HepG2 (cell line): ENCODE data around the gene AIF1. TPM values are rescaled to one million over a fixed set of nuclear protein-coding genes. Genes with fewer than 3 reads are reported as not detected.

Experiments used
- ATAC-seq: fragments of 200-7000 bp; cut with Tn5 transposase; 3 replicates; pipeline ENCODE4 v1.9.1; 2020; ENCODE audit warnings: mild to moderate bottlenecking, moderate library complexity
- BruUV-seq: library from RNA; stranded (reverse); fragments of 400-500 nt; replicated peaks from 2 replicates; lab custom pipeline; 2021; lab: Mats Ljungman, UMichigan
- CTCF ChIA-PET: fragments of 300-600 bp; formaldehyde crosslinking; extraction: SDS; loops from one replicate; lab custom pipeline; 2021; ENCODE audit warnings: low total read pairs, inconsistent platforms, low intra/inter-chr PET ratio; lab: Yijun Ruan, JAX
- POLR2A ChIA-PET: fragments of 350-600 bp; sonication (Branson Sonifier 250); formaldehyde crosslinking; loops from one replicate; lab custom pipeline; 2020; ENCODE audit warnings: antibody characterized with exemption, inconsistent platforms; lab: Yijun Ruan, JAX
- DNase-seq: peaks from one replicate; pipeline ENCODE4 v3.0.0-alpha.2; 2015; ENCODE audit warnings: low spot score
- FAIRE-seq: peaks from 3 replicates; lab custom pipeline; 2011; peaks lifted over from hg19 to GRCh38; lab: Jason Lieb, UNC
- H2AFZ ChIP-seq: one replicate; pipeline ENCODE4 v1.6.1; 2011; ENCODE audit warnings: low read length, inconsistent platforms
- H3K27ac ChIP-seq: fragments of 300-600 bp; 3 replicates; pipeline ENCODE4 v1.8.0; 2011; ENCODE audit warnings: mixed run types, mild to moderate bottlenecking, mixed read lengths, low read length, inconsistent platforms; ENCODE audit not compliant: insufficient read depth; ENCODE audit errors: extremely low read length
- H3K27me3 ChIP-seq, 2 experiments: fragments of 200-600 bp in 1 of 2; 2 replicates in 1 of 2; 3 replicates in 1 of 2; pipeline versions ENCODE4 v1.6.0 to v1.8.0; 2011; ENCODE audit warnings: low read length in 2 of 2, mild to moderate bottlenecking in 2 of 2, moderate library complexity in 2 of 2, inconsistent platforms in 1 of 2; ENCODE audit not compliant: insufficient read depth in 2 of 2, control insufficient read depth in 1 of 2
- H3K36me3 ChIP-seq, 2 experiments: fragments of 200-600 bp in 1 of 2; replicated peaks in 1 of 2; 2 replicates in 1 of 2; 3 replicates in 1 of 2; pipeline versions ENCODE4 v1.5.1 to v1.8.0; 2011; ENCODE audit warnings: low read length in 2 of 2, inconsistent platforms in 1 of 2; ENCODE audit not compliant: insufficient read depth in 2 of 2, control insufficient read depth in 1 of 2
- H3K4me1 ChIP-seq: 2 replicates; pipeline ENCODE4 v1.5.1; 2012; ENCODE audit warnings: low read length, inconsistent platforms; ENCODE audit not compliant: insufficient read depth
- H3K4me2 ChIP-seq: 2 replicates; pipeline ENCODE4 v1.6.0; 2011; ENCODE audit warnings: low read depth, low read length, inconsistent platforms
- H3K4me3 ChIP-seq, 3 experiments: fragments of 200-600 bp in 1 of 3; sonication (generic), shearing (Covaris generic) in 1 of 3; replicated peaks in 1 of 3; 2 replicates each; pipeline ENCODE4 v1.5.1; 2011 to 2016; ENCODE audit warnings: low read length in 3 of 3, inconsistent platforms in 2 of 3, low read depth in 2 of 3, mild to moderate bottlenecking in 2 of 3, control low read depth in 1 of 3, mixed read lengths in 1 of 3; ENCODE audit not compliant: insufficient read depth in 1 of 3
- H3K79me2 ChIP-seq: one replicate; pipeline ENCODE4 v1.6.1; 2011; ENCODE audit warnings: low read length, inconsistent platforms; ENCODE audit not compliant: insufficient read depth
- H3K9ac ChIP-seq: 2 replicates; pipeline ENCODE4 v1.6.0; 2011; ENCODE audit warnings: mild to moderate bottlenecking, low read depth, low read length, inconsistent platforms; ENCODE audit not compliant: insufficient read depth
- H3K9me3 ChIP-seq: 2 replicates; pipeline ENCODE4 v1.5.1; 2012; ENCODE audit warnings: mild to moderate bottlenecking, low read length
- H4K20me1 ChIP-seq: 2 replicates; pipeline ENCODE4 v1.6.0; 2011; ENCODE audit warnings: inconsistent platforms, mild to moderate bottlenecking, low read length, moderate library complexity; ENCODE audit not compliant: insufficient read depth
- BHLHE40 ChIP-seq: IDR thresholded peaks from 2 replicates; pipeline ENCODE4 v1.6.1; 2011; ENCODE audit warnings: low read length, improper control_type of control experiment
- CAMTA2 ChIP-seq: sonication (generic); formaldehyde crosslinking; IDR thresholded peaks from 2 replicates; pipeline ENCODE4 v1.4.0; 2020; ENCODE audit warnings: mild to moderate bottlenecking, missing genetic modification reagents, borderline replicate concordance
- EP300 ChIP-seq, 3 experiments: sonication (generic) in 1 of 3; formaldehyde crosslinking in 1 of 3; IDR thresholded peaks; 2 replicates each; pipeline versions ENCODE4 v1.5.1 to v1.6.1; 2011 to 2020; ENCODE audit warnings: low read depth in 2 of 3, low read length in 2 of 3, borderline replicate concordance in 1 of 3, improper control_type of control experiment in 1 of 3, mild to moderate bottlenecking in 1 of 3, missing genetic modification reagents in 1 of 3, moderate library complexity in 1 of 3
- HDAC1 ChIP-seq: sonication (generic); formaldehyde crosslinking; IDR thresholded peaks from 2 replicates; pipeline ENCODE4 v1.5.1; 2020; ENCODE audit warnings: mild to moderate bottlenecking, missing genetic modification reagents
- IRX3 ChIP-seq: sonication (generic); formaldehyde crosslinking; IDR thresholded peaks from 2 replicates; pipeline ENCODE4 v1.8.1; 2023; ENCODE audit warnings: mild to moderate bottlenecking, low read depth, missing genetic modification reagents, borderline replicate concordance
- JUND ChIP-seq: sonication (generic); formaldehyde crosslinking; IDR thresholded peaks from 2 replicates; pipeline ENCODE4 v1.8.0; 2022; ENCODE audit warnings: mild to moderate bottlenecking, missing genetic modification reagents
- KAT8 ChIP-seq: IDR thresholded peaks from 2 replicates; pipeline ENCODE4 v1.6.1; 2016; ENCODE audit warnings: missing genetic modification reagents, missing compliant biosample characterization
- KLF16 ChIP-seq, 2 experiments: sonication (generic) in 1 of 2; formaldehyde crosslinking in 1 of 2; IDR thresholded peaks; 2 replicates each; pipeline versions ENCODE4 v1.6.1 to v1.8.0; 2016 to 2023; ENCODE audit warnings: missing genetic modification reagents in 2 of 2, missing compliant biosample characterization in 1 of 2
- PITX1 ChIP-seq: sonication (generic); formaldehyde crosslinking; IDR thresholded peaks from 2 replicates; pipeline ENCODE4 v1.5.1; 2020; ENCODE audit warnings: mild to moderate bottlenecking, missing genetic modification reagents
- RBAK ChIP-seq: sonication (generic); formaldehyde crosslinking; IDR thresholded peaks from 2 replicates; pipeline ENCODE4 v1.5.1; 2020; ENCODE audit warnings: mild to moderate bottlenecking, missing genetic modification reagents
- REXO4 ChIP-seq: sonication (generic); formaldehyde crosslinking; IDR thresholded peaks from 2 replicates; pipeline ENCODE4 v1.8.0; 2022; ENCODE audit warnings: missing genetic modification reagents, mild to moderate bottlenecking, borderline replicate concordance
- RXRB ChIP-seq: IDR thresholded peaks from 2 replicates; pipeline ENCODE4 v1.6.1; 2016; ENCODE audit warnings: borderline replicate concordance, missing genetic modification reagents, missing compliant biosample characterization
- SAFB2 ChIP-seq: sonication (generic); formaldehyde crosslinking; IDR thresholded peaks from 2 replicates; pipeline ENCODE4 v1.5.1; 2020; ENCODE audit warnings: missing genetic modification reagents, low read depth, mild to moderate bottlenecking, borderline replicate concordance
- SKI ChIP-seq: fragments of 450-650 bp; IDR thresholded peaks from one replicate; pipeline ENCODE4 v1.6.1; 2018; ENCODE audit warnings: mild to moderate bottlenecking; ENCODE audit not compliant: partially characterized antibody
- SMAD9 ChIP-seq: sonication (generic); formaldehyde crosslinking; IDR thresholded peaks from 2 replicates; pipeline ENCODE4 v1.5.1; 2020; ENCODE audit warnings: mild to moderate bottlenecking, missing genetic modification reagents
- TAF15 ChIP-seq: fragments of 200-400 bp; formaldehyde crosslinking; IDR thresholded peaks from one replicate; pipeline ENCODE4 v1.6.1; 2018; ENCODE audit warnings: mild to moderate bottlenecking, low read depth, low read length; ENCODE audit not compliant: poor library complexity, severe bottlenecking
- ZBTB10 ChIP-seq: sonication (generic); formaldehyde crosslinking; IDR thresholded peaks from 2 replicates; pipeline ENCODE4 v1.4.0; 2020; ENCODE audit warnings: missing genetic modification reagents, borderline replicate concordance
- ZMYM2 ChIP-seq: sonication (generic); formaldehyde crosslinking; IDR thresholded peaks from 2 replicates; pipeline ENCODE4 v1.8.0; 2022; ENCODE audit warnings: mild to moderate bottlenecking, missing genetic modification reagents
- ZNF260 ChIP-seq: sonication (generic); formaldehyde crosslinking; IDR thresholded peaks from 2 replicates; pipeline ENCODE4 v1.4.0; 2020; ENCODE audit warnings: missing genetic modification reagents, low read depth, mild to moderate bottlenecking, borderline replicate concordance
- ZNF414 ChIP-seq: sonication (generic); formaldehyde crosslinking; IDR thresholded peaks from 2 replicates; pipeline ENCODE4 v1.5.0; 2020; ENCODE audit warnings: missing genetic modification reagents
- ZSCAN21 ChIP-seq: sonication (generic); formaldehyde crosslinking; IDR thresholded peaks from 2 replicates; pipeline ENCODE4 v1.8.0; 2022; ENCODE audit warnings: mild to moderate bottlenecking, missing genetic modification reagents, moderate library complexity, borderline replicate concordance
- WGBS: methylation state at CpG from one replicate; pipeline ENCODE4 v1.1.6; 2017; ENCODE audit warnings: low lambda C conversion rate; 5-methylcytosine and 5-hydroxymethylcytosine counted together
- in situ Hi-C: cut with HindIII; loops from 2 replicates; pipeline ENCODE4 v1.10.0; 2017; ENCODE audit warnings: low pct_unique_long_range_greater_than_20kb; ENCODE audit not compliant: extremely low pct_ligation_motif_present
- intact Hi-C: fragments of 100-400 bp; cut with micrococcal nuclease; formaldehyde crosslinking; loops from one replicate; pipeline ENCODE4 v1.10.0; 2022; ENCODE audit not compliant: unreplicated experiment
- polyA plus RNA-seq, 8 experiments: library from polyadenylated mRNA; depleted of rRNA in 3 of 8; stranded (reverse) in 7 of 8; unstranded in 1 of 8; fragments of >200 nt; fragmentation: Illumina TruSeq in 4 of 8; extraction: Trizol in 4 of 8; gene quantifications; 2 replicates each; pipeline versions ENCODE4 v1.2.1 to v1.2.3, GENCODE V29; 2011 to 2016; ENCODE audit warnings: low read depth in 4 of 8, missing spikeins in 1 of 8, mixed read lengths in 1 of 8; ENCODE audit not compliant: insufficient read depth in 1 of 8
- total RNA-seq, 5 experiments: library from RNA; depleted of rRNA; stranded (reverse); fragments of >200 nt; fragmentation: Illumina TruSeq; extraction: Trizol; gene quantifications; 2 replicates each; pipeline ENCODE4 v1.2.3, GENCODE V29; 2016; ENCODE audit warnings: low read depth in 1 of 5

AIF1 gene
- total and polyA plus RNA-seq, 2 of the 13 experiments (the other 11 are each of a cell fraction or from before 2014, with no cell fraction given) = 1.5 TPM; not detected in 1

GRCh38 chr6:31642798-31643570 is 27.9 kb downstream of the AIF1 start:
- Histone ChIP-seq H3K27me3 (no peaks in the 10 kb centered on the region), H3K79me2 (peaks cover 2% of the 10 kb centered on the region), H3K4me3 (no peak overlapping the region), H4K20me1 (no peaks in the 10 kb centered on the region; the same call in 1 of the 2 replicates), H3K36me3 (peaks cover 65 to 86% of the 10 kb centered on the region in 2 experiments), H3K4me2 (no peak overlapping the region), H2AFZ (no peak overlapping the region), H3K27ac (peak overlapping the region; percentile 39), H3K9me3 (no peaks in the 10 kb centered on the region), H3K9ac (no peak overlapping the region), H3K4me1 (peaks cover 28% of the 10 kb centered on the region)
- FAIRE-seq (peak; percentile 30), ATAC-seq (peak; percentile 64), DNase-seq (peak; percentile 56)
- intact Hi-C loops (no loop called here), in situ Hi-C loops (no loop called here)
- BruUV-seq = no TSS peak
- POLR2A ChIA-PET = interaction anchor here (0.8 to 3.6 kb wide), 11 partner anchors 9 to 222 kb away, joined by 3 to 104 read pairs (median 5); partner anchors contain the start of genes APOM, BAG6, C6orf47 and CSNK2B
- CTCF ChIA-PET = no interaction called here
- WGBS = 68% methylated on average over 6 of the region's 6 CpGs
- TF ChIP-seq ZMYM2 (CRISPR knock-in tag) (no peak), ZBTB10 (CRISPR knock-in tag) (no peak), SMAD9 (CRISPR knock-in tag) (no peak), PITX1 (CRISPR knock-in tag) (peak; percentile 55; the same call in 1 of the 2 replicates), SAFB2 (CRISPR knock-in tag) (no peak), TAF15 (no peak), RXRB (CRISPR knock-in tag) (no peak), ZSCAN21 (CRISPR knock-in tag) (no peak), HDAC1 (CRISPR knock-in tag) (0 out of 2 replicates have a peak, but pooled peaks have one; percentile 22), RBAK (CRISPR knock-in tag) (no peak), ZNF414 (CRISPR knock-in tag) (no peak), JUND (CRISPR knock-in tag) (no peak), EP300 (IDR thresholded peaks at IDR 0.05; ENCODE audit: low read depth in 2 of 2, low read length in 2 of 2) (0 out of 4 replicates have a peak, but pooled peaks of 1 of the 2 experiments have one; percentile 7), EP300 (CRISPR knock-in tag; IDR thresholded peaks at IDR 0.05; ENCODE audit: borderline replicate concordance) (no peak), KAT8 (no peak), IRX3 (no peak), SKI (peak; percentile 45), REXO4 (CRISPR knock-in tag) (no peak), BHLHE40 (no peak), ZNF260 (CRISPR knock-in tag) (no peak), KLF16 (CRISPR knock-in tag; IDR thresholded peaks at IDR 0.05) (no peak), CAMTA2 (CRISPR knock-in tag) (no peak)
